HepG2 (cell line): ENCODE measurements around the gene MSRB2. TPM values are rescaled to one million over a fixed set of nuclear protein-coding genes. Genes with fewer than 3 reads are reported as not detected.

Experiments
- DRAP1 ChIP-seq: IDR thresholded peaks from 2 replicates; pipeline ENCODE4 v1.6.1; 2016; ENCODE audit warnings: missing genetic modification reagents, missing compliant biosample characterization
- GATA4 ChIP-seq: sonication (generic); IDR thresholded peaks from 2 replicates; pipeline ENCODE4 v1.6.1; 2016; ENCODE audit warnings: antibody characterized with exemption, low read depth, borderline replicate concordance
- GFI1 ChIP-seq: sonication (generic); formaldehyde crosslinking; IDR thresholded peaks from 2 replicates; pipeline ENCODE4 v1.5.0; 2020; ENCODE audit warnings: missing genetic modification reagents, mild to moderate bottlenecking, borderline replicate concordance
- KMT2A ChIP-seq: sonication (generic); formaldehyde crosslinking; IDR thresholded peaks from 2 replicates; pipeline ENCODE4 v1.4.0; 2020; ENCODE audit warnings: missing genetic modification reagents
- NFE2 ChIP-seq: sonication (generic); formaldehyde crosslinking; IDR thresholded peaks from 2 replicates; pipeline ENCODE4 v1.4.0; 2020; ENCODE audit warnings: missing genetic modification reagents
- SALL1 ChIP-seq: sonication (generic); formaldehyde crosslinking; IDR thresholded peaks from 2 replicates; pipeline ENCODE4 v1.8.0; 2022; ENCODE audit warnings: mild to moderate bottlenecking, missing genetic modification reagents
- SIN3B ChIP-seq: fragments of 150-350 bp; IDR thresholded peaks from 2 replicates; pipeline ENCODE4 v1.6.1; 2014; ENCODE audit warnings: low read length
- SMARCC2 ChIP-seq: fragments of 450-650 bp; IDR thresholded peaks from 2 replicates; pipeline ENCODE4 v1.6.1; 2017; ENCODE audit warnings: antibody characterized with exemption, mild to moderate bottlenecking
- TP53 ChIP-seq: sonication (generic); formaldehyde crosslinking; conservative IDR thresholded peaks from 2 replicates; pipeline ENCODE4 v1.4.0; 2020; ENCODE audit warnings: missing genetic modification reagents
- UBTF ChIP-seq: sonication (generic); formaldehyde crosslinking; IDR thresholded peaks from 2 replicates; pipeline ENCODE4 v1.4.0; 2020; ENCODE audit warnings: mild to moderate bottlenecking, missing genetic modification reagents
- YEATS2 ChIP-seq: sonication (generic); formaldehyde crosslinking; IDR thresholded peaks from 2 replicates; pipeline ENCODE4 v1.4.0; 2020; ENCODE audit warnings: missing genetic modification reagents, borderline replicate concordance
- ZFAT ChIP-seq: sonication (generic); formaldehyde crosslinking; conservative IDR thresholded peaks from 2 replicates; pipeline ENCODE4 v1.8.1; 2023; ENCODE audit warnings: missing genetic modification reagents, inconsistent platforms
- ZFX ChIP-seq: sonication (generic); formaldehyde crosslinking; IDR thresholded peaks from 2 replicates; pipeline ENCODE4 v1.4.0; 2020; ENCODE audit warnings: mild to moderate bottlenecking, low read depth, missing genetic modification reagents, moderate library complexity
- ZNF441 ChIP-seq: sonication (generic); formaldehyde crosslinking; IDR thresholded peaks from 2 replicates; pipeline ENCODE4 v1.7.0; 2021; ENCODE audit warnings: missing genetic modification reagents, borderline replicate concordance
- ZNF687 ChIP-seq: sonication (generic); formaldehyde crosslinking; IDR thresholded peaks from 2 replicates; pipeline ENCODE4 v1.5.1; 2020; ENCODE audit warnings: mild to moderate bottlenecking, missing genetic modification reagents, moderate library complexity
- ZNF777 ChIP-seq: sonication (generic); formaldehyde crosslinking; IDR thresholded peaks from 2 replicates; pipeline ENCODE4 v1.4.0; 2020; ENCODE audit warnings: missing genetic modification reagents
- polyA plus RNA-seq, 8 experiments: library from polyadenylated mRNA; depleted of rRNA in 3 of 8; stranded (reverse) in 7 of 8; unstranded in 1 of 8; fragments of >200 nt; fragmentation: Illumina TruSeq in 4 of 8; extraction: Trizol in 4 of 8; gene quantifications; 2 replicates each; pipeline versions ENCODE4 v1.2.1 to v1.2.3, GENCODE V29; 2011 to 2016; ENCODE audit warnings: low read depth in 4 of 8, missing spikeins in 1 of 8, mixed read lengths in 1 of 8; ENCODE audit not compliant: insufficient read depth in 1 of 8
- total RNA-seq, 5 experiments: library from RNA; depleted of rRNA; stranded (reverse); fragments of >200 nt; fragmentation: Illumina TruSeq; extraction: Trizol; gene quantifications; 2 replicates each; pipeline ENCODE4 v1.2.3, GENCODE V29; 2016; ENCODE audit warnings: low read depth in 1 of 5
- TF ChIP-seq, protein P1 (sequence below): sonication (generic); formaldehyde crosslinking; IDR thresholded peaks from 2 replicates; pipeline ENCODE4 v1.4.0; 2020; ENCODE audit warnings: missing genetic modification reagents
- TF ChIP-seq, protein P2 (sequence below): sonication (generic); formaldehyde crosslinking; IDR thresholded peaks from 2 replicates; pipeline ENCODE4 v1.8.0; 2022; ENCODE audit warnings: missing genetic modification reagents, mild to moderate bottlenecking, inconsistent platforms, borderline replicate concordance

The MSRB2 gene
- total and polyA plus RNA-seq, 2 of the 13 experiments (the other 11 are each of a cell fraction or from before 2014, with no cell fraction given): 8.3 to 22.1 TPM

GRCh38 chr10:23095404-23095965 is at the start of gene MSRB2 (continued):
- TF ChIP-seq, protein P1, sequence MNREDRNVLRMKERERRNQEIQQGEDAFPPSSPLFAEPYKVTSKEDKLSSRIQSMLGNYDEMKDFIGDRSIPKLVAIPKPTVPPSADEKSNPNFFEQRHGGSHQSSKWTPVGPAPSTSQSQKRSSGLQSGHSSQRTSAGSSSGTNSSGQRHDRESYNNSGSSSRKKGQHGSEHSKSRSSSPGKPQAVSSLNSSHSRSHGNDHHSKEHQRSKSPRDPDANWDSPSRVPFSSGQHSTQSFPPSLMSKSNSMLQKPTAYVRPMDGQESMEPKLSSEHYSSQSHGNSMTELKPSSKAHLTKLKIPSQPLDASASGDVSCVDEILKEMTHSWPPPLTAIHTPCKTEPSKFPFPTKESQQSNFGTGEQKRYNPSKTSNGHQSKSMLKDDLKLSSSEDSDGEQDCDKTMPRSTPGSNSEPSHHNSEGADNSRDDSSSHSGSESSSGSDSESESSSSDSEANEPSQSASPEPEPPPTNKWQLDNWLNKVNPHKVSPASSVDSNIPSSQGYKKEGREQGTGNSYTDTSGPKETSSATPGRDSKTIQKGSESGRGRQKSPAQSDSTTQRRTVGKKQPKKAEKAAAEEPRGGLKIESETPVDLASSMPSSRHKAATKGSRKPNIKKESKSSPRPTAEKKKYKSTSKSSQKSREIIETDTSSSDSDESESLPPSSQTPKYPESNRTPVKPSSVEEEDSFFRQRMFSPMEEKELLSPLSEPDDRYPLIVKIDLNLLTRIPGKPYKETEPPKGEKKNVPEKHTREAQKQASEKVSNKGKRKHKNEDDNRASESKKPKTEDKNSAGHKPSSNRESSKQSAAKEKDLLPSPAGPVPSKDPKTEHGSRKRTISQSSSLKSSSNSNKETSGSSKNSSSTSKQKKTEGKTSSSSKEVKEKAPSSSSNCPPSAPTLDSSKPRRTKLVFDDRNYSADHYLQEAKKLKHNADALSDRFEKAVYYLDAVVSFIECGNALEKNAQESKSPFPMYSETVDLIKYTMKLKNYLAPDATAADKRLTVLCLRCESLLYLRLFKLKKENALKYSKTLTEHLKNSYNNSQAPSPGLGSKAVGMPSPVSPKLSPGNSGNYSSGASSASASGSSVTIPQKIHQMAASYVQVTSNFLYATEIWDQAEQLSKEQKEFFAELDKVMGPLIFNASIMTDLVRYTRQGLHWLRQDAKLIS (CRISPR knock-in tag): no peak
- TF ChIP-seq SALL1 (peak; percentile 78), ZNF777 (no peak), KMT2A (CRISPR knock-in tag) (no peak), ZNF687 (peak; percentile 75), GFI1 (no peak), NFE2 (no peak), SIN3B (no peak), GATA4 (0 out of 2 replicates have a peak, but pooled peaks have one; percentile 48), YEATS2 (CRISPR knock-in tag) (0 out of 2 replicates have a peak, but pooled peaks have one; percentile 17), ZNF441 (CRISPR knock-in tag) (peak; percentile 72; the same call in 1 of the 2 replicates), ZFAT (CRISPR knock-in tag) (no peak), ZFX (CRISPR knock-in tag) (peak; percentile 84), SMARCC2 (no peak), TP53 (CRISPR knock-in tag) (no peak), DRAP1 (0 out of 2 replicates have a peak, but pooled peaks have one; percentile 54), UBTF (CRISPR knock-in tag) (peak; percentile 87; the same call in 1 of the 2 replicates)
- TF ChIP-seq, protein P2, sequence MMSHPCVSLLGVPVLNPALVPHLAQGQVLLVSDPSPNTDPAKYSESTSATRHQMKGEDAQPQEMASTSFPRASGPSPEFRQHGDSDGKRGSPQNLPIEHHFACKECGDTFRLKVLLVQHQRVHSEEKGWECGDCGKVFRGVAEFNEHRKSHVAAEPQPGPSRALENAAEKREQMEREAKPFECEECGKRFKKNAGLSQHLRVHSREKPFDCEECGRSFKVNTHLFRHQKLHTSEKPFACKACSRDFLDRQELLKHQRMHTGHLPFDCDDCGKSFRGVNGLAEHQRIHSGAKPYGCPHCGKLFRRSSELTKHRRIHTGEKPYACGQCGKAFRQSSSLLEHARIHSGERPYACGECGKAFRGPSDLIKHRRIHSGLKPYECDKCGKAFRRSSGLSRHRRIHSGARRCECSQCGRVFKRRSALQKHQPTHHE (CRISPR knock-in tag): no peak
